ENCODE measurements around the gene FAM50A. TPM values are rescaled to one million over a fixed set of nuclear protein-coding genes. Genes with fewer than 3 reads are reported as not detected.
"Not testable (repeated sequence)": the region's sequence is repeated elsewhere in the genome, so short reads cannot be mapped to it uniquely, and the experiment has no call there.

The FAM50A gene
- total RNA-seq, 1 donor from 2014 or later: 88.5 TPM

GRCh38 chrX:154494715-154495114 is 50.8 kb downstream of the FAM50A start:
- DNase-seq (ENCODE audit: low read depth) (no peak), FAIRE-seq (no peak)
- TF ChIP-seq CTCF (IDR thresholded peaks at IDR 0.05; ENCODE audit: insufficient read depth, low read length, severe bottlenecking): no peak
- Histone ChIP-seq H3K27me3 (ENCODE audit: control insufficient read depth, insufficient read depth, low read length) (no peaks in the 10 kb centered on the region), H3K36me3 (ENCODE audit: control insufficient read depth, insufficient read depth, low read length) (no peaks in the 10 kb centered on the region), H3K4me3 (ENCODE audit: low read depth, low read length) (no peak overlapping the region)

GRCh38 chrX:154495472-154495922 is 51.6 kb downstream of the FAM50A start:
- Histone ChIP-seq H3K36me3 (ENCODE audit: control insufficient read depth, insufficient read depth, low read length) (no peaks in the 10 kb centered on the region), H3K27me3 (ENCODE audit: control insufficient read depth, insufficient read depth, low read length) (no peaks in the 10 kb centered on the region), H3K4me3 (ENCODE audit: low read depth, low read length) (no peak overlapping the region)
- DNase-seq (ENCODE audit: low read depth): no peak
- FAIRE-seq: no peak
- no peak for TF ChIP-seq CTCF (IDR thresholded peaks at IDR 0.05; ENCODE audit: insufficient read depth, low read length, severe bottlenecking)

GRCh38 chrX:154496591-154497137 is 52.7 kb downstream of the FAM50A start:
- H3K4me3 ChIP-seq (ENCODE audit: low read depth, low read length); FAIRE-seq; H3K27me3 ChIP-seq (ENCODE audit: control insufficient read depth, insufficient read depth, low read length); H3K36me3 ChIP-seq (ENCODE audit: control insufficient read depth, insufficient read depth, low read length); DNase-seq (ENCODE audit: low read depth): not testable (repeated sequence)

Other genes starting within 250 kb of the FAM50A start
- gene OPN1MW2, start 224.4 kb upstream of the FAM50A start, total RNA-seq: not detected in 2 replicates
- gene OPN1MW3, start 186.6 kb upstream of the FAM50A start, total RNA-seq: not detected in 2 replicates
- gene TEX28, start 149.0 kb upstream of the FAM50A start, total RNA-seq: not detected in 2 replicates
- not detected in 2 replicates for gene TKTL1, start 148.3 kb upstream of the FAM50A start, total RNA-seq
- gene FLNA, start 69.5 kb upstream of the FAM50A start, total RNA-seq: 676 and 858 TPM in 2 replicates
- gene EMD, start 64.8 kb upstream of the FAM50A start, total RNA-seq: 16.1 and 27.3 TPM in 2 replicates
- gene RPL10, start 45.8 kb upstream of the FAM50A start, total RNA-seq: 2,240 and 6,023 TPM in 2 replicates
- 38.7 and 70.7 TPM in 2 replicates for gene DNASE1L1, start 34.9 kb upstream of the FAM50A start, total RNA-seq
- gene TAFAZZIN, start 32.6 kb upstream of the FAM50A start, total RNA-seq: 20.6 and 22.4 TPM in 2 replicates
- gene ATP6AP1, start 15.5 kb upstream of the FAM50A start, total RNA-seq: 44.0 and 51.7 TPM in 2 replicates
- 87.2 and 98.5 TPM in 2 replicates for gene GDI1, start 7.0 kb upstream of the FAM50A start, total RNA-seq
- 6.1 and 8.7 TPM in 2 replicates for gene PLXNA3, start 14.1 kb downstream of the FAM50A start, total RNA-seq
- 7.2 and 14.7 TPM in 2 replicates for gene LAGE3, start 35.1 kb downstream of the FAM50A start, total RNA-seq
- 36.6 and 59.2 TPM in 2 replicates for gene UBL4A, start 42.5 kb downstream of the FAM50A start, total RNA-seq
- gene SLC10A3, start 46.5 kb downstream of the FAM50A start, total RNA-seq: 7.4 and 13.4 TPM in 2 replicates
- gene FAM3A, start 72.1 kb downstream of the FAM50A start, total RNA-seq: 33.2 and 36.6 TPM in 2 replicates
- gene G6PD, start 102.7 kb downstream of the FAM50A start, total RNA-seq: 17.4 and 20.0 TPM in 2 replicates
- gene IKBKG, start 103.5 kb downstream of the FAM50A start, total RNA-seq: 8.4 and 10.3 TPM in 2 replicates
- not detected in 2 replicates for gene CTAG1A, start 141.0 kb downstream of the FAM50A start, total RNA-seq
- gene CTAG1B, start 175.1 kb downstream of the FAM50A start, total RNA-seq: not detected in 2 replicates
- not detected in 2 replicates for gene CTAG2, start 209.4 kb downstream of the FAM50A start, total RNA-seq

Data from bronchial epithelial cell (primary cell).